HepG2 (cell line): ENCODE data around the gene PRDM15. TPM values are rescaled to one million over a fixed set of nuclear protein-coding genes. Genes with fewer than 3 reads are reported as not detected.

Source experiments
- ATAC-seq: fragments of 200-7000 bp; cut with Tn5 transposase; 3 replicates; pipeline ENCODE4 v1.9.1; 2020; ENCODE audit warnings: mild to moderate bottlenecking, moderate library complexity
- BruUV-seq: library from RNA; stranded (reverse); fragments of 400-500 nt; replicated peaks from 2 replicates; lab custom pipeline; 2021; lab: Mats Ljungman, UMichigan
- CTCF ChIA-PET: fragments of 300-600 bp; formaldehyde crosslinking; extraction: SDS; loops from one replicate; lab custom pipeline; 2021; ENCODE audit warnings: low total read pairs, inconsistent platforms, low intra/inter-chr PET ratio; lab: Yijun Ruan, JAX
- POLR2A ChIA-PET: fragments of 350-600 bp; sonication (Branson Sonifier 250); formaldehyde crosslinking; loops from one replicate; lab custom pipeline; 2020; ENCODE audit warnings: antibody characterized with exemption, inconsistent platforms; lab: Yijun Ruan, JAX
- DNase-seq: peaks from one replicate; pipeline ENCODE4 v3.0.0-alpha.2; 2015; ENCODE audit warnings: low spot score
- FAIRE-seq: peaks from 3 replicates; lab custom pipeline; 2011; peaks lifted over from hg19 to GRCh38; lab: Jason Lieb, UNC
- H2AFZ ChIP-seq: one replicate; pipeline ENCODE4 v1.6.1; 2011; ENCODE audit warnings: low read length, inconsistent platforms
- H3K27ac ChIP-seq: fragments of 300-600 bp; 3 replicates; pipeline ENCODE4 v1.8.0; 2011; ENCODE audit warnings: mixed run types, mild to moderate bottlenecking, mixed read lengths, low read length, inconsistent platforms; ENCODE audit not compliant: insufficient read depth; ENCODE audit errors: extremely low read length
- H3K27me3 ChIP-seq, 2 experiments: fragments of 200-600 bp in 1 of 2; 2 replicates in 1 of 2; 3 replicates in 1 of 2; pipeline versions ENCODE4 v1.6.0 to v1.8.0; 2011; ENCODE audit warnings: low read length in 2 of 2, mild to moderate bottlenecking in 2 of 2, moderate library complexity in 2 of 2, inconsistent platforms in 1 of 2; ENCODE audit not compliant: insufficient read depth in 2 of 2, control insufficient read depth in 1 of 2
- H3K36me3 ChIP-seq, 2 experiments: fragments of 200-600 bp in 1 of 2; replicated peaks in 1 of 2; 2 replicates in 1 of 2; 3 replicates in 1 of 2; pipeline versions ENCODE4 v1.5.1 to v1.8.0; 2011; ENCODE audit warnings: low read length in 2 of 2, inconsistent platforms in 1 of 2; ENCODE audit not compliant: insufficient read depth in 2 of 2, control insufficient read depth in 1 of 2
- H3K4me1 ChIP-seq: 2 replicates; pipeline ENCODE4 v1.5.1; 2012; ENCODE audit warnings: low read length, inconsistent platforms; ENCODE audit not compliant: insufficient read depth
- H3K4me2 ChIP-seq: 2 replicates; pipeline ENCODE4 v1.6.0; 2011; ENCODE audit warnings: low read depth, low read length, inconsistent platforms
- H3K4me3 ChIP-seq, 3 experiments: fragments of 200-600 bp in 1 of 3; sonication (generic), shearing (Covaris generic) in 1 of 3; replicated peaks in 1 of 3; 2 replicates each; pipeline ENCODE4 v1.5.1; 2011 to 2016; ENCODE audit warnings: low read length in 3 of 3, inconsistent platforms in 2 of 3, low read depth in 2 of 3, mild to moderate bottlenecking in 2 of 3, control low read depth in 1 of 3, mixed read lengths in 1 of 3; ENCODE audit not compliant: insufficient read depth in 1 of 3
- H3K79me2 ChIP-seq: one replicate; pipeline ENCODE4 v1.6.1; 2011; ENCODE audit warnings: low read length, inconsistent platforms; ENCODE audit not compliant: insufficient read depth
- H3K9ac ChIP-seq: 2 replicates; pipeline ENCODE4 v1.6.0; 2011; ENCODE audit warnings: mild to moderate bottlenecking, low read depth, low read length, inconsistent platforms; ENCODE audit not compliant: insufficient read depth
- H3K9me3 ChIP-seq: 2 replicates; pipeline ENCODE4 v1.5.1; 2012; ENCODE audit warnings: mild to moderate bottlenecking, low read length
- H4K20me1 ChIP-seq: 2 replicates; pipeline ENCODE4 v1.6.0; 2011; ENCODE audit warnings: inconsistent platforms, mild to moderate bottlenecking, low read length, moderate library complexity; ENCODE audit not compliant: insufficient read depth
- GZF1 ChIP-seq: sonication (generic); formaldehyde crosslinking; IDR thresholded peaks from 2 replicates; pipeline ENCODE4 v1.5.1; 2020; ENCODE audit warnings: mild to moderate bottlenecking, missing genetic modification reagents
- RBFOX2 ChIP-seq: fragments of 200-400 bp; formaldehyde crosslinking; IDR thresholded peaks from 2 replicates; pipeline ENCODE4 v1.6.1; 2017; ENCODE audit warnings: low read depth, mild to moderate bottlenecking, low read length
- STAG1 ChIP-seq: sonication (generic); formaldehyde crosslinking; IDR thresholded peaks from 2 replicates; pipeline ENCODE4 v1.4.0; 2020; ENCODE audit warnings: missing genetic modification reagents
- TAF15 ChIP-seq: fragments of 200-400 bp; formaldehyde crosslinking; IDR thresholded peaks from one replicate; pipeline ENCODE4 v1.6.1; 2018; ENCODE audit warnings: mild to moderate bottlenecking, low read depth, low read length; ENCODE audit not compliant: poor library complexity, severe bottlenecking
- TBX3 ChIP-seq: fragments of 450-650 bp; IDR thresholded peaks from 2 replicates; pipeline ENCODE4 v1.6.1; 2017; ENCODE audit warnings: antibody characterized with exemption, mild to moderate bottlenecking, inconsistent platforms, borderline replicate concordance
- ZBTB7A ChIP-seq: sonication (generic); formaldehyde crosslinking; IDR thresholded peaks from 2 replicates; pipeline ENCODE4 v1.8.0; 2022; ENCODE audit warnings: mild to moderate bottlenecking, missing genetic modification reagents
- ZNF329 ChIP-seq: sonication (generic); formaldehyde crosslinking; IDR thresholded peaks from 2 replicates; pipeline ENCODE4 v1.9.0; 2021; ENCODE audit warnings: low read depth, mild to moderate bottlenecking, missing genetic modification reagents
- ZNF33B ChIP-seq: sonication (generic); formaldehyde crosslinking; IDR thresholded peaks from 2 replicates; pipeline ENCODE4 v1.5.1; 2020; ENCODE audit warnings: mild to moderate bottlenecking, missing genetic modification reagents
- ZNF839 ChIP-seq: sonication (generic); formaldehyde crosslinking; IDR thresholded peaks from 2 replicates; pipeline ENCODE4 v1.4.0; 2020; ENCODE audit warnings: missing genetic modification reagents, mild to moderate bottlenecking, borderline replicate concordance
- WGBS: methylation state at CpG from one replicate; pipeline ENCODE4 v1.1.6; 2017; ENCODE audit warnings: low lambda C conversion rate; 5-methylcytosine and 5-hydroxymethylcytosine counted together
- in situ Hi-C: cut with HindIII; loops from 2 replicates; pipeline ENCODE4 v1.10.0; 2017; ENCODE audit warnings: low pct_unique_long_range_greater_than_20kb; ENCODE audit not compliant: extremely low pct_ligation_motif_present
- intact Hi-C: fragments of 100-400 bp; cut with micrococcal nuclease; formaldehyde crosslinking; loops from one replicate; pipeline ENCODE4 v1.10.0; 2022; ENCODE audit not compliant: unreplicated experiment
- polyA plus RNA-seq, 8 experiments: library from polyadenylated mRNA; depleted of rRNA in 3 of 8; stranded (reverse) in 7 of 8; unstranded in 1 of 8; fragments of >200 nt; fragmentation: Illumina TruSeq in 4 of 8; extraction: Trizol in 4 of 8; gene quantifications; 2 replicates each; pipeline versions ENCODE4 v1.2.1 to v1.2.3, GENCODE V29; 2011 to 2016; ENCODE audit warnings: low read depth in 4 of 8, missing spikeins in 1 of 8, mixed read lengths in 1 of 8; ENCODE audit not compliant: insufficient read depth in 1 of 8
- total RNA-seq, 5 experiments: library from RNA; depleted of rRNA; stranded (reverse); fragments of >200 nt; fragmentation: Illumina TruSeq; extraction: Trizol; gene quantifications; 2 replicates each; pipeline ENCODE4 v1.2.3, GENCODE V29; 2016; ENCODE audit warnings: low read depth in 1 of 5
- TF ChIP-seq, protein P1 (sequence below): sonication (generic); formaldehyde crosslinking; IDR thresholded peaks from 2 replicates; pipeline ENCODE4 v1.4.0; 2020; ENCODE audit warnings: missing genetic modification reagents
- TF ChIP-seq, protein P2 (sequence below): fragments of 450-650 bp; IDR thresholded peaks from 2 replicates; pipeline ENCODE4 v1.6.1; 2016
- TF ChIP-seq, protein P3 (sequence below): IDR thresholded peaks from 2 replicates; pipeline ENCODE4 v1.6.1; 2016; ENCODE audit warnings: low read depth, borderline replicate concordance

PRDM15 gene
- total and polyA plus RNA-seq, 2 of the 13 experiments (the other 11 are each of a cell fraction or from before 2014, with no cell fraction given): 4.0 to 6.9 TPM

DNA sequence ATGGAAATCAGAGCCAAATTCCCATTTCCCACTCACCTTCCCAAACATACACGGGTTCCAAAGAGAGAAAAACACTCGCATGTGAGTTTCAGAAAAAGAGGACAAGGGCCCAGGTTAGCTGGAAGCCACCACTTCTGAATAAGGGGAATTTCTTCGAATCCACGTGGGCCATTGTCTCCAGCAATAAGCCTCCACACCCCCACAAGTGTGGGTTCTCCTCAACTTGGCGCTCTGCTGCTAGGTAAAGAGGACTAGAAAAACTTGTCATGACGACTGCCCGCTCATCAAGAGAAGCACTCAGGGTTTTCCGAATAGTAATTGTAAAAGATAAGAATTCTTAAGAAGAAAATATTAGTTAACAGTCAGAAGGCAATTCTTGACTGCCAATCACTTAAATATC lies 30.6 kb downstream of the PRDM15 start (continued):
- TF ChIP-seq ZNF839 (CRISPR knock-in tag): no peak
- no peak for TF ChIP-seq RBFOX2
- TF ChIP-seq TAF15: no peak
- no peak for TF ChIP-seq GZF1 (CRISPR knock-in tag)
- TF ChIP-seq ZBTB7A (CRISPR knock-in tag): no peak
- no peak for TF ChIP-seq ZNF329 (CRISPR knock-in tag)
- TF ChIP-seq, all 625 proteins: peak for 0

DNA sequence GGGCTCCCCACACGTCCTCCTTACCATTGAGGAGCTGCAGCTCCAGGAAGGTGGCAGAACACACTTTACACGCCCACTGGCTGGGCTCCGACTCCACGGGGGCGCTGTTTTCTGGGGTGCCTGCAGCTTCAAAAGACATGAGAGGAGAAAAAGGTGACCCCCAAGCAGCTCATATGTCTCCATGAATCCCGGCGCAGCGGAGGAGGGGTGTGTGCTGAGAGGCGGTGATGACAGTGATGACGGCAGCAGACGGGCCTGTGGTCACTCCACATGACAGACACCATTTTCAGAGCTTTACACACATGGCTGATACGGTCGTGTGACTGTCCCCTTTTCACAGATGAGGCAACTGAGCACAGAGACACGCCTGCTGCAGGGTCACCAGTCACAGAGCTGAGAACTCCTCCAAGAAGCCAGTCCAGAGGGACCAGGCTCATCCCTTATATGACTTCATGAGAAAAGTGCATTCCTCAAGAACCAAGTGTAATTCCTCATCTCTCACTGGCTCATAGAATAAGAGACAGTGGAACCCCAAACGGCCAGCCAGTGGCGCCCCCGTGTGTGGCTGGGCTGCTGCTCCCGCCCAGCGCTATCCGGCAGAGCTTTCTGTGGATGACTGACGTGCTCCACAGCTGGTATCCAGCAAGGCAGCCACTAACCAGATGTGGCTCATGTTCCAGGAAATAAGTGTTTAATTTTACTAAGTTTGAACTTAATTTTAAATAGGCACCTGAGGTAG lies 31.9 kb downstream of the PRDM15 start:
- Histone ChIP-seq H3K36me3 (peaks cover 2% of the 10 kb centered on the region in 2 experiments; a peak in 2 of 5 replicates), H3K4me3 (no peak overlapping the region), H3K4me1 (no peaks in the 10 kb centered on the region), H3K27me3 (no peaks in the 10 kb centered on the region), H3K4me2 (no peak overlapping the region), H4K20me1 (no peaks in the 10 kb centered on the region), H3K9me3 (no peaks in the 10 kb centered on the region), H3K9ac (no peak overlapping the region), H2AFZ (no peak overlapping the region), H3K27ac (no peak overlapping the region), H3K79me2 (no peaks in the 10 kb centered on the region)
- POLR2A ChIA-PET: no interaction called here
- in situ Hi-C loops: no loop called here
- CTCF ChIA-PET: no interaction called here
- ATAC-seq (no peak), DNase-seq (no peak), FAIRE-seq (no peak)
- WGBS: 86% methylated on average over 15 of the region's 21 CpGs
- intact Hi-C loops: no loop called here
- no TSS peak for BruUV-seq
- TF ChIP-seq, protein P1, sequence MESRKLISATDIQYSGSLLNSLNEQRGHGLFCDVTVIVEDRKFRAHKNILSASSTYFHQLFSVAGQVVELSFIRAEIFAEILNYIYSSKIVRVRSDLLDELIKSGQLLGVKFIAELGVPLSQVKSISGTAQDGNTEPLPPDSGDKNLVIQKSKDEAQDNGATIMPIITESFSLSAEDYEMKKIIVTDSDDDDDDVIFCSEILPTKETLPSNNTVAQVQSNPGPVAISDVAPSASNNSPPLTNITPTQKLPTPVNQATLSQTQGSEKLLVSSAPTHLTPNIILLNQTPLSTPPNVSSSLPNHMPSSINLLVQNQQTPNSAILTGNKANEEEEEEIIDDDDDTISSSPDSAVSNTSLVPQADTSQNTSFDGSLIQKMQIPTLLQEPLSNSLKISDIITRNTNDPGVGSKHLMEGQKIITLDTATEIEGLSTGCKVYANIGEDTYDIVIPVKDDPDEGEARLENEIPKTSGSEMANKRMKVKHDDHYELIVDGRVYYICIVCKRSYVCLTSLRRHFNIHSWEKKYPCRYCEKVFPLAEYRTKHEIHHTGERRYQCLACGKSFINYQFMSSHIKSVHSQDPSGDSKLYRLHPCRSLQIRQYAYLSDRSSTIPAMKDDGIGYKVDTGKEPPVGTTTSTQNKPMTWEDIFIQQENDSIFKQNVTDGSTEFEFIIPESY (CRISPR knock-in tag): peak; percentile 75; the same call in 1 of the 2 replicates
- no peak for TF ChIP-seq ZNF33B (CRISPR knock-in tag)
- TF ChIP-seq, protein P2, sequence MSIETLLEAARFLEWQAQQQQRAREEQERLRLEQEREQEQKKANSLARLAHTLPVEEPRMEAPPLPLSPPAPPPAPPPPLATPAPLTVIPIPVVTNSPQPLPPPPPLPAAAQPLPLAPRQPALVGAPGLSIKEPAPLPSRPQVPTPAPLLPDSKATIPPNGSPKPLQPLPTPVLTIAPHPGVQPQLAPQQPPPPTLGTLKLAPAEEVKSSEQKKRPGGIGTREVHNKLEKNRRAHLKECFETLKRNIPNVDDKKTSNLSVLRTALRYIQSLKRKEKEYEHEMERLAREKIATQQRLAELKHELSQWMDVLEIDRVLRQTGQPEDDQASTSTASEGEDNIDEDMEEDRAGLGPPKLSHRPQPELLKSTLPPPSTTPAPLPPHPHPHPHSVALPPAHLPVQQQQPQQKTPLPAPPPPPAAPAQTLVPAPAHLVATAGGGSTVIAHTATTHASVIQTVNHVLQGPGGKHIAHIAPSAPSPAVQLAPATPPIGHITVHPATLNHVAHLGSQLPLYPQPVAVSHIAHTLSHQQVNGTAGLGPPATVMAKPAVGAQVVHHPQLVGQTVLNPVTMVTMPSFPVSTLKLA: 0 out of 2 replicates have a peak, but pooled peaks have one; percentile 19
- TF ChIP-seq STAG1 (CRISPR knock-in tag): peak; percentile 26; the same call in 1 of the 2 replicates
- TF ChIP-seq, protein P3, sequence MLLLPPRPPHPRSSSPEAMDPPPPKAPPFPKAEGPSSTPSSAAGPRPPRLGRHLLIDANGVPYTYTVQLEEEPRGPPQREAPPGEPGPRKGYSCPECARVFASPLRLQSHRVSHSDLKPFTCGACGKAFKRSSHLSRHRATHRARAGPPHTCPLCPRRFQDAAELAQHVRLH: no peak
- no peak for TF ChIP-seq TBX3
